Right lobe of liver (tissue), 4 donors: ENCODE data around the gene PTPRM.

Source experiments
- POLR2A ChIP-seq: fragments of 450-650 bp; IDR thresholded peaks from one replicate; pipeline ENCODE4 v1.6.1; 2017; ENCODE audit warnings: antibody characterized with exemption, mild to moderate bottlenecking
- TF ChIP-seq, protein P1 (sequence below), 4 donors: fragments of 200-600 bp in 3 of 4; fragments of 450-650 bp in 1 of 4; IDR thresholded peaks; one replicate each; pipeline versions ENCODE4 v1.5.1 to v1.8.0; 2016 to 2022; ENCODE audit warnings: antibody characterized with exemption in 4 of 4, mild to moderate bottlenecking in 2 of 4
- donor health status: DM: no; HTN: no; CAD: no.
- donor health status: DM: no; HTN: no; CAD: no.
- donor health status: DM: no; HTN: yes; CAD: no.

DNA sequence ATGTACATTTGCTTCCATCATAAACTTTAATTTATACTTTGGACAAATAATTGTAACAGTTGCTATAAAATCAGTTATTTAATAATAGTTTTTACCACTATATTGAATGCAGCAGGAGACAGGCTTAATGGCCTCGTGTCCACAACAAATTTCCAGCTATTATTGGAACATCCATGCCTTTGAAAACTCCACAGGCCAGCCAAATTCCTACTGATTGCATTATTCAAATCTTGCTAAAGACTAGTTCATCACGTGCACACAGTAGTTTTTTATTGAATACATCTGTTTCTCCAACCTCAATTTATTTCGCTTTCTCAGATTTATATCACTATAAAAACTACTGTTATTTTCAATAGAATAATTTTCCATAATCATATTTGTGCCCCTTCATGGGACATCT, 18.4 kb upstream of the PTPRM start:
- TF ChIP-seq, protein P1, sequence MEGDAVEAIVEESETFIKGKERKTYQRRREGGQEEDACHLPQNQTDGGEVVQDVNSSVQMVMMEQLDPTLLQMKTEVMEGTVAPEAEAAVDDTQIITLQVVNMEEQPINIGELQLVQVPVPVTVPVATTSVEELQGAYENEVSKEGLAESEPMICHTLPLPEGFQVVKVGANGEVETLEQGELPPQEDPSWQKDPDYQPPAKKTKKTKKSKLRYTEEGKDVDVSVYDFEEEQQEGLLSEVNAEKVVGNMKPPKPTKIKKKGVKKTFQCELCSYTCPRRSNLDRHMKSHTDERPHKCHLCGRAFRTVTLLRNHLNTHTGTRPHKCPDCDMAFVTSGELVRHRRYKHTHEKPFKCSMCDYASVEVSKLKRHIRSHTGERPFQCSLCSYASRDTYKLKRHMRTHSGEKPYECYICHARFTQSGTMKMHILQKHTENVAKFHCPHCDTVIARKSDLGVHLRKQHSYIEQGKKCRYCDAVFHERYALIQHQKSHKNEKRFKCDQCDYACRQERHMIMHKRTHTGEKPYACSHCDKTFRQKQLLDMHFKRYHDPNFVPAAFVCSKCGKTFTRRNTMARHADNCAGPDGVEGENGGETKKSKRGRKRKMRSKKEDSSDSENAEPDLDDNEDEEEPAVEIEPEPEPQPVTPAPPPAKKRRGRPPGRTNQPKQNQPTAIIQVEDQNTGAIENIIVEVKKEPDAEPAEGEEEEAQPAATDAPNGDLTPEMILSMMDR (IDR thresholded peaks at IDR 0.05) = no peak
- no peak for TF ChIP-seq POLR2A
